ENCODE data around the gene NUDT13. TPM values are rescaled to one million over a fixed set of nuclear protein-coding genes. Genes with fewer than 3 reads are reported as not detected.

NUDT13 gene
- total RNA-seq, 1 donor from 2014 or later: 2.3 TPM

DNA sequence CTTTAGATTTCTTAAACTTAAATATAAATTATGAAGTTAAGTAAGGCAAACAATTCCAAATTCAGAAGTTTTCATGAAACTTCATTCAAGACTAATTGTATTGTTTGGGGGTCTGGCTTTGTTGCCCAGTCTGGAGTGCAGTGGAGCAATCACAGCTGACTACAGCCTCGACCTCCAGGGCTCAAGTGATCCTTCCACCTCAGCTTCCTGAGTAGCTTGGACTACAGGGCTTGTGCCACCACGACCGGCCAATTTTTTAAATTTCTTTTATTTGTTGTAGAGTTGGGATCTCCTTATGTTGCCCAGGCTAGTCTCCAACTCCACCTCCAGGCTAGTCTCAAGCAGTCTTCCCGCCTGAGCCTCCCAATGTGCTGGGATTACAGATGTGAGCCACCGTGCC is 26.0 kb upstream of the NUDT13 start:
- no peak overlapping the region for H3K4me3 Mint-ChIP-seq (ENCODE audit: unreplicated experiment)
- no peak overlapping the region for H3K27ac Mint-ChIP-seq (ENCODE audit: unreplicated experiment)
- TF ChIP-seq, protein P1, sequence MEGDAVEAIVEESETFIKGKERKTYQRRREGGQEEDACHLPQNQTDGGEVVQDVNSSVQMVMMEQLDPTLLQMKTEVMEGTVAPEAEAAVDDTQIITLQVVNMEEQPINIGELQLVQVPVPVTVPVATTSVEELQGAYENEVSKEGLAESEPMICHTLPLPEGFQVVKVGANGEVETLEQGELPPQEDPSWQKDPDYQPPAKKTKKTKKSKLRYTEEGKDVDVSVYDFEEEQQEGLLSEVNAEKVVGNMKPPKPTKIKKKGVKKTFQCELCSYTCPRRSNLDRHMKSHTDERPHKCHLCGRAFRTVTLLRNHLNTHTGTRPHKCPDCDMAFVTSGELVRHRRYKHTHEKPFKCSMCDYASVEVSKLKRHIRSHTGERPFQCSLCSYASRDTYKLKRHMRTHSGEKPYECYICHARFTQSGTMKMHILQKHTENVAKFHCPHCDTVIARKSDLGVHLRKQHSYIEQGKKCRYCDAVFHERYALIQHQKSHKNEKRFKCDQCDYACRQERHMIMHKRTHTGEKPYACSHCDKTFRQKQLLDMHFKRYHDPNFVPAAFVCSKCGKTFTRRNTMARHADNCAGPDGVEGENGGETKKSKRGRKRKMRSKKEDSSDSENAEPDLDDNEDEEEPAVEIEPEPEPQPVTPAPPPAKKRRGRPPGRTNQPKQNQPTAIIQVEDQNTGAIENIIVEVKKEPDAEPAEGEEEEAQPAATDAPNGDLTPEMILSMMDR (IDR thresholded peaks at IDR 0.05; ENCODE audit: unreplicated experiment): no peak
- H3K36me3 Mint-ChIP-seq (ENCODE audit: low read depth, unreplicated experiment): no peaks in the 10 kb centered on the region
- no peaks in the 10 kb centered on the region for H3K27me3 Mint-ChIP-seq (ENCODE audit: unreplicated experiment)
- no peaks in the 10 kb centered on the region for H3K9me3 Mint-ChIP-seq (ENCODE audit: unreplicated experiment)
- no peak for DNase-seq (ENCODE audit: low spot score)
- no peaks in the 10 kb centered on the region for H3K4me1 Mint-ChIP-seq (ENCODE audit: unreplicated experiment)

DNA sequence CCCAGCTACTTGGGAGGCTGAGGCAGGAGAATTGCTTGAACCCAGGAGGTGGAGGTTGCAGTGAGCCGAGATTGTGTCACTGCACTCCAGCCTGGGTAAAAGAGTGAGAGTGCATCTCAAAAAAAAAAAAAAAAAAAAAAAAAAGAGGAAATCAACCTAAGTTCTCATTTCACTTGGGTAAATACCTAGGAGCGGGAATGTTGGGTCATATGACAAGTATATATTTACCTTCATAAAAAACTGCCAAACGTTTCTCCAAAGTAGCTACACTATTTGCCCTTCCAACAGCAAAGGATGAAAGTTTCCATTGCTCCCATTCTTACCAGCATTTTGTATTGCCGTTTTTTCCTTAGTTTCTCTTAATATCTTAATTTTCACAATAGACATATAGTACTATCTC is 23.4 kb upstream of the NUDT13 start:
- Mint-ChIP-seq H3K27me3 (ENCODE audit: unreplicated experiment) (no peaks in the 10 kb centered on the region), H3K36me3 (ENCODE audit: low read depth, unreplicated experiment) (no peaks in the 10 kb centered on the region), H3K4me3 (ENCODE audit: unreplicated experiment) (no peak overlapping the region), H3K4me1 (ENCODE audit: unreplicated experiment) (no peaks in the 10 kb centered on the region), H3K9me3 (ENCODE audit: unreplicated experiment) (no peaks in the 10 kb centered on the region), H3K27ac (ENCODE audit: unreplicated experiment) (no peak overlapping the region)
- DNase-seq (ENCODE audit: low spot score): no peak
- TF ChIP-seq, protein P1 (IDR thresholded peaks at IDR 0.05; ENCODE audit: unreplicated experiment): no peak

DNA sequence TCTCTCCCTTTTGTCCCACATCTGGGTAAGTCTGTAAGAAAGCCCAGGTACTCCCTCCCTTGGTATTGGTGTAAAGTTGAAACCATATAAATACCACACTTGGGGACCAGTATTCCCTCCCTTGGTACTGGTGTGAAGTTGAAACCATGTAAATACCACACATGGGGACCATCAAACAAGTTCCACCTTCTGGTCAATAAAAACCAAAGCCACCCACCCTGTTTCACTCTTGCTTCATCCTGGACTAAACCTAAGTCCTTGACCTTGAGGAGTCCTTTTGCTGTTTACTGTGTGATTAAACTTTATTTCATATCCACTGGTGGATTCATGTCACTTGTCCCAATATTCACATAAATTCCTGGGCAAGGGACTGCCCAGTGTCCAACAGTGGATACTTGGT is 22.0 kb upstream of the NUDT13 start:
- Mint-ChIP-seq H3K4me1 (ENCODE audit: unreplicated experiment) (no peaks in the 10 kb centered on the region), H3K36me3 (ENCODE audit: low read depth, unreplicated experiment) (no peaks in the 10 kb centered on the region), H3K9me3 (ENCODE audit: unreplicated experiment) (no peaks in the 10 kb centered on the region), H3K27ac (ENCODE audit: unreplicated experiment) (no peak overlapping the region), H3K27me3 (ENCODE audit: unreplicated experiment) (no peaks in the 10 kb centered on the region), H3K4me3 (ENCODE audit: unreplicated experiment) (no peak overlapping the region)
- TF ChIP-seq, protein P1 (IDR thresholded peaks at IDR 0.05; ENCODE audit: unreplicated experiment): no peak
- no peak for DNase-seq (ENCODE audit: low spot score)

DNA sequence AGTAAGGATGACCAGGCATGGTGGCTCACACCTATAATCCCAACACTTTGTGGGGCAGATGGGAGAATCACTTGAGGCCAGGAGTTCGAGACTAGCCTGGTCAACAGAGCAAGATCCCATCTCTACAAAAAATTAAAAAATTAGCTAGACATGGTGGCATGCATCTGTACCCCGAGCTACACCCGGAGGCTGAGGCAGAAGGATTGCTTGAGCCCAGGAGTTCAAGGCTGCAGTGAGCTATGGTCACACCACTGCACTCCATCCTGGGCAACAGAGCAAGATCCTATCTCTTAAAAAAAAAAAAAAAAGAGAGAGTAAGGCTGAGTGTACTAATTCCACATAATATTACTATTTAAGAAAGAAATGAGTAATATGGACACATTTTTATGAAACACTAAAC is 17.4 kb upstream of the NUDT13 start:
- peaks cover 21% of the 10 kb centered on the region for H3K4me1 Mint-ChIP-seq (ENCODE audit: unreplicated experiment)
- peaks cover 4% of the 10 kb centered on the region for H3K36me3 Mint-ChIP-seq (ENCODE audit: low read depth, unreplicated experiment)
- H3K27ac Mint-ChIP-seq (ENCODE audit: unreplicated experiment): no peak overlapping the region
- no peak overlapping the region for H3K4me3 Mint-ChIP-seq (ENCODE audit: unreplicated experiment)
- no peaks in the 10 kb centered on the region for H3K9me3 Mint-ChIP-seq (ENCODE audit: unreplicated experiment)
- peaks cover 2% of the 10 kb centered on the region for H3K27me3 Mint-ChIP-seq (ENCODE audit: unreplicated experiment)
- no peak for DNase-seq (ENCODE audit: low spot score)
- TF ChIP-seq, protein P1 (IDR thresholded peaks at IDR 0.05; ENCODE audit: unreplicated experiment): no peak

DNA sequence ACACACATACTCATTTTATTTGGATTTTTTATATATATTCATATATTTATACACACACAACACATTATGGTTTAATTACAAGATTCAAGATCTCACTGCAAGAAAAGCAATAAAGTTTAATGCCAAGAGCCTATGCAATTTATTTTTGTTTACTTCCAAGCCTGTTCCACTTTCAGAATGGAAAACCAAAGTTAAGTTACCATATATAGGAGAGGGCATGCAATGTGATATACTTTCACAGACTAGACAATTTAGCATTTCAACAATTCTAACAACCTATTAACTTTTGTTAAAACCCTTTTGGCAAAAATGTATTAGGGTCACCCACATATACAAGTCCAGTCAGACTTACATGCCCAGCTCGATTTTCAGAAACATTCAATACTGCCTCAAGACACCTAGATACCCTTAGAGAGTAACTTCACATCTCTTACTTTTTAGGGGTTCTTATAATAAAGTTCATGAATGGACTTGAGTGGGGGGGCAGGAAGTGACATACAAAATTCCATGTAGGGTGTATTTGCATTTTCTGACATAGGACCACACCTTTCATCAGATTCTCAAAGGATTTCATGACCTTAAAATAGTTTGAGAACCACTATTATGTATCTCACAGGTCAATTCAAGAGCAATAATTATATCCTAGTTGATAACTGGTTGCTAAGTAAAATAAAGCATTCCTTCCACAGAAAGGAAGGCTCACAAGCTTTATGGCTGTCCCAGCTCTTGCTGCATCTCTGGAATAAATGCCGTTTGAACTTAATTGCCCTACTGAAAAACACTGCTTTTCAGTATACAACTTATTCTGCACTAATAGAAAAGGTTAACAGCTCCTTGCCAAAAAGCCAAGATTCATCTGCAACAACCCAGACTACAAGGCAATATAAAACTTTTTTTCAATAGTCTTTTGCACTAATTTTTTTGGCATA is 16.1 kb upstream of the NUDT13 start:
- H3K36me3 Mint-ChIP-seq (ENCODE audit: low read depth, unreplicated experiment): peaks cover 4% of the 10 kb centered on the region
- H3K4me3 Mint-ChIP-seq (ENCODE audit: unreplicated experiment): no peak overlapping the region
- TF ChIP-seq, protein P1 (IDR thresholded peaks at IDR 0.05; ENCODE audit: unreplicated experiment): no peak
- no peak overlapping the region for H3K27ac Mint-ChIP-seq (ENCODE audit: unreplicated experiment)
- peaks cover 21% of the 10 kb centered on the region for H3K4me1 Mint-ChIP-seq (ENCODE audit: unreplicated experiment)
- no peaks in the 10 kb centered on the region for H3K9me3 Mint-ChIP-seq (ENCODE audit: unreplicated experiment)
- no peak for DNase-seq (ENCODE audit: low spot score)
- peaks cover 2% of the 10 kb centered on the region for H3K27me3 Mint-ChIP-seq (ENCODE audit: unreplicated experiment)

Data from endothelial cell (in vitro differentiated cells).